SK-N-SH treated with all-trans-retinoic acid at 6 μM for 48 hours (cell line): Measurements from ENCODE around the gene CCP110.

Source experiments
- CREB5 ChIP-seq: fragments of 250-450 bp; sonication (Bioruptor Pico); IDR thresholded peaks from 2 replicates; pipeline ENCODE4 v1.5.1; 2020; ENCODE audit warnings: low read depth, mild to moderate bottlenecking, moderate library complexity
- CSRNP3 ChIP-seq: fragments of 250-450 bp; sonication (Bioruptor Pico); IDR thresholded peaks from 2 replicates; pipeline ENCODE4 v1.5.1; 2021; ENCODE audit warnings: mild to moderate bottlenecking, moderate library complexity
- ESRRG ChIP-seq: fragments of 250-450 bp; sonication (Bioruptor Pico); IDR thresholded peaks from 2 replicates; pipeline ENCODE4 v1.6.1; 2021; ENCODE audit warnings: mild to moderate bottlenecking
- GLIS3 ChIP-seq: fragments of 250-450 bp; sonication (Bioruptor Pico); IDR thresholded peaks from 2 replicates; pipeline ENCODE4 v1.5.0; 2020; ENCODE audit warnings: mild to moderate bottlenecking, moderate library complexity
- ISL1 ChIP-seq: fragments of 250-450 bp; sonication (Bioruptor Pico); IDR thresholded peaks from 2 replicates; pipeline ENCODE4 v2.1.2; 2022; ENCODE audit warnings: mild to moderate bottlenecking, moderate library complexity
- PPARA ChIP-seq: fragments of 250-450 bp; sonication (Bioruptor Pico); IDR thresholded peaks from 2 replicates; pipeline ENCODE4 v1.5.0; 2020; ENCODE audit warnings: mild to moderate bottlenecking, borderline replicate concordance
- SNAI2 ChIP-seq: fragments of 250-450 bp; sonication (Bioruptor Pico); IDR thresholded peaks from 2 replicates; pipeline ENCODE4 v1.5.0; 2020; ENCODE audit warnings: mild to moderate bottlenecking, moderate library complexity
- TCF4 ChIP-seq: fragments of 250-450 bp; sonication (Bioruptor Pico); IDR thresholded peaks from 2 replicates; pipeline ENCODE4 v1.8.0; 2021; ENCODE audit warnings: mild to moderate bottlenecking, moderate library complexity, borderline replicate concordance
- TOX ChIP-seq: fragments of 250-450 bp; sonication (Bioruptor Pico); IDR thresholded peaks from 2 replicates; pipeline ENCODE4 v1.8.0; 2021; ENCODE audit warnings: mild to moderate bottlenecking, moderate library complexity, borderline replicate concordance
- ZFP3 ChIP-seq: fragments of 250-450 bp; sonication (Bioruptor Pico); IDR thresholded peaks from 2 replicates; pipeline ENCODE4 v1.5.0; 2020; ENCODE audit warnings: mild to moderate bottlenecking, moderate library complexity
- ZFP30 ChIP-seq: fragments of 450-650 bp; formaldehyde crosslinking; IDR thresholded peaks from 2 replicates; pipeline ENCODE4 v1.5.0; 2022; ENCODE audit warnings: mild to moderate bottlenecking, moderate library complexity
- ZNF565 ChIP-seq: fragments of 450-650 bp; formaldehyde crosslinking; conservative IDR thresholded peaks from 2 replicates; pipeline ENCODE4 v1.5.0; 2020; ENCODE audit warnings: low read depth, mild to moderate bottlenecking, moderate library complexity

GRCh38 chr16:19588661-19589060, 64.9 kb downstream of the CCP110 start:
- TF ChIP-seq ZFP30 (CRISPR knock-in tag): no peak
- TF ChIP-seq GLIS3 (CRISPR knock-in tag): no peak
- no peak for TF ChIP-seq SNAI2
- TF ChIP-seq ZNF565 (CRISPR knock-in tag): no peak
- no peak for TF ChIP-seq ESRRG (CRISPR knock-in tag)
- no peak for TF ChIP-seq ZFP3 (CRISPR knock-in tag)
- no peak for TF ChIP-seq PPARA (CRISPR knock-in tag)
- no peak for TF ChIP-seq TCF4 (CRISPR knock-in tag)
- TF ChIP-seq ISL1 (CRISPR knock-in tag): no peak
- TF ChIP-seq TOX (CRISPR knock-in tag): no peak
- TF ChIP-seq CSRNP3: no peak
- no peak for TF ChIP-seq CREB5 (CRISPR knock-in tag)
